Activated B cell treated with CpG ODN at 0.5 μM for 24 hours (primary cell): ENCODE data around the gene STRN4. TPM values are rescaled to one million over a fixed set of nuclear protein-coding genes. Genes with fewer than 3 reads are reported as not detected.

ENCODE experiments used
- ATAC-seq: fragments of 200-7000 bp; cut with Tn5 transposase; one replicate; pipeline ENCODE4 v1.10.0; 2021; ENCODE audit warnings: low read depth, mild to moderate bottlenecking, moderate library complexity
- CTCF ChIA-PET: fragments of 350-600 bp; sonication (Branson Sonifier 250); formaldehyde crosslinking; loops from one replicate; lab custom pipeline; 2021; ENCODE audit warnings: antibody characterized with exemption; lab: Charles Lee
- POLR2A ChIA-PET: fragments of 350-600 bp; sonication (Branson Sonifier 250); formaldehyde crosslinking; loops from one replicate; lab custom pipeline; 2021; ENCODE audit warnings: antibody characterized with exemption; lab: Charles Lee
- DNase-seq: peaks from one replicate; pipeline ENCODE4 v3.0.0; 2022
- H3K27ac Mint-ChIP-seq: one replicate; pipeline ENCODE4 v1.8.0; 2020; ENCODE audit warnings: mixed read lengths
- H3K27me3 Mint-ChIP-seq: one replicate; pipeline ENCODE4 v1.8.0; 2021; ENCODE audit warnings: mixed read lengths
- H3K36me3 Mint-ChIP-seq: one replicate; pipeline ENCODE4 v1.8.0; 2021; ENCODE audit warnings: low read depth, mixed read lengths
- H3K4me1 Mint-ChIP-seq: one replicate; pipeline ENCODE4 v1.8.0; 2021; ENCODE audit warnings: mixed read lengths
- H3K4me3 Mint-ChIP-seq: one replicate; pipeline ENCODE4 v1.8.0; 2020; ENCODE audit warnings: mild to moderate bottlenecking, mixed read lengths
- H3K9me3 Mint-ChIP-seq: one replicate; pipeline ENCODE4 v1.8.0; 2020; ENCODE audit warnings: mixed read lengths
- CTCF ChIP-seq: fragments of 200-600 bp; IDR thresholded peaks from one replicate; pipeline ENCODE4 v1.8.0; 2022; ENCODE audit warnings: antibody characterized with exemption, mild to moderate bottlenecking
- intact Hi-C: fragments of 100-400 bp; cut with micrococcal nuclease; formaldehyde crosslinking; loops from one replicate; pipeline ENCODE4 v1.15.1; 2024
- total RNA-seq: library from RNA; stranded (reverse); gene quantifications from 2 replicates; pipeline ENCODE4 v1.2.3, GENCODE V29; 2022

The STRN4 gene
- total RNA-seq, 1 donor from 2014 or later, result 90.4 TPM

DNA sequence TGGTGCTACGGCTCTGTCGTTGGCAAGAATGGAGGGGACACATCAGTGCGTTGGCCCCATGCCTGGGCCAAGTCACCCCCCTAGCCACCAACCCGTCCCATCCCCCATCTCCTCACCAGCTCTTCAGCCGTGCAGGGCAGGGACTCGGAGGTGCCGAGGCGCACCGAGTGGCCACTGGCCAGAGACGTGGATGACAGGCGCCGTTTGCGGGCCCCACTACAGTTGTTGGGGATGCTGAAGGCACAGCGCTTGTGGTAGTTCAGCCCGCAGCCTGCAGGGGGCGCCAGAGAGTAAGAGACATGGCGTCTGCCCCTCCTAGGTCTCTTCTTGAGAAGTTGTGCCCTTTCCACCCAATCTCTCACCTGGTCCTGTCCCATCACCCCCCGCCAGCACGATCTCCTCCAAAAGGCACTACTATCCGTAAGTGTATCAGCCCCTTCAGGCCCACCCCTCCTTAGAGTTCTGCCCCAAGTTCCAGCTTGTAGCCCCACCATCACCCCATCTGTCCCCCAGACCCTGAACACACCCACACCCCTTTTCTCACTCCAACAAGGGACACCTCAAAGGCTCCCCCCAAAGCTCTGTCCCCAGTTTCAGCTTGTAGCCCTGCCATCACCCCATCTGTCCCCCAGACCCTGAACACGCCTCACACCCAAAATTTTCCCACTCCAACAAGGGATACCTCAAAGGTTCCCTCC lies 41.7 kb downstream of the STRN4 start:
- ChIA-PET POLR2A (interaction anchor here (0.5 to 2.5 kb wide), 8 partner anchors 9 to 1480 kb away, joined by 3 to 11 read pairs (median 5); partner anchors contain the start of gene PRKD2), CTCF (interaction anchor here (0.9 to 6.5 kb wide), 13 partner anchors 9 to 177 kb away, joined by 3 to 168 read pairs (median 5); no protein-coding TSS in a partner anchor)
- ATAC-seq (peak; percentile 95), DNase-seq (peak; percentile 86)
- peaks cover 6% of the 10 kb centered on the region for H3K4me1 Mint-ChIP-seq
- peak overlapping the region; percentile 18 for H3K27ac Mint-ChIP-seq
- no peak overlapping the region for H3K4me3 Mint-ChIP-seq
- TF ChIP-seq CTCF, result peak; percentile 71
- intact Hi-C loops, result loop anchor here (1.0 kb wide), 4 partner anchors 10 to 136 kb away; no protein-coding TSS in a partner anchor
- no peaks in the 10 kb centered on the region for H3K27me3 Mint-ChIP-seq
- H3K36me3 Mint-ChIP-seq, result peaks cover 76% of the 10 kb centered on the region
- H3K9me3 Mint-ChIP-seq, result no peaks in the 10 kb centered on the region

DNA sequence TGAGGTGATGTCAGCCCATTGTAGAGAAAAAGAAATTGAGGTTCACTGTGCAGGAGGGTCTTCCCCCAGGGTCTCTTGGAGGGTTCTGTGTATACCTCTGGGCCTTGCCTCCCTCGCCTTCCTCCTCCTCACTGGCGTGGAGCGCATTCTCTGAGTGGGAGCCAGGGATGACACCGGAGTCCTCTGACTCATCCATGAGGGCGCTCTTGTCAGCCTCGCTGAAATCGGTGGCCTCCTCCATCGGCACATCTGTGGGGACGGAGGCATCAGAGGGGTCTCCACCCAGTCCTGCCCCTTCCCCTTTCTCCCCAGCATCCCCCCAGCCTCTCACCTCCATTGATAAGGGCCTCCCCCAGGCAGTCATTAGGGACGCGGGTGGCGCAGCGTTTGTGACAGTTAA lies 45.5 kb downstream of the STRN4 start:
- no peak for DNase-seq
- ChIA-PET CTCF (interaction anchor here (6.5 kb wide), 1 partner anchor 30 kb away, joined by 168 read pairs; no protein-coding TSS in a partner anchor), POLR2A (no interaction called here)
- Mint-ChIP-seq H3K9me3 (no peaks in the 10 kb centered on the region), H3K36me3 (peaks cover 85% of the 10 kb centered on the region), H3K4me1 (peaks cover 6% of the 10 kb centered on the region), H3K27me3 (no peaks in the 10 kb centered on the region), H3K4me3 (no peak overlapping the region), H3K27ac (no peak overlapping the region)
- TF ChIP-seq CTCF, result no peak
- ATAC-seq, result no peak
- intact Hi-C loops, result no loop called here

DNA sequence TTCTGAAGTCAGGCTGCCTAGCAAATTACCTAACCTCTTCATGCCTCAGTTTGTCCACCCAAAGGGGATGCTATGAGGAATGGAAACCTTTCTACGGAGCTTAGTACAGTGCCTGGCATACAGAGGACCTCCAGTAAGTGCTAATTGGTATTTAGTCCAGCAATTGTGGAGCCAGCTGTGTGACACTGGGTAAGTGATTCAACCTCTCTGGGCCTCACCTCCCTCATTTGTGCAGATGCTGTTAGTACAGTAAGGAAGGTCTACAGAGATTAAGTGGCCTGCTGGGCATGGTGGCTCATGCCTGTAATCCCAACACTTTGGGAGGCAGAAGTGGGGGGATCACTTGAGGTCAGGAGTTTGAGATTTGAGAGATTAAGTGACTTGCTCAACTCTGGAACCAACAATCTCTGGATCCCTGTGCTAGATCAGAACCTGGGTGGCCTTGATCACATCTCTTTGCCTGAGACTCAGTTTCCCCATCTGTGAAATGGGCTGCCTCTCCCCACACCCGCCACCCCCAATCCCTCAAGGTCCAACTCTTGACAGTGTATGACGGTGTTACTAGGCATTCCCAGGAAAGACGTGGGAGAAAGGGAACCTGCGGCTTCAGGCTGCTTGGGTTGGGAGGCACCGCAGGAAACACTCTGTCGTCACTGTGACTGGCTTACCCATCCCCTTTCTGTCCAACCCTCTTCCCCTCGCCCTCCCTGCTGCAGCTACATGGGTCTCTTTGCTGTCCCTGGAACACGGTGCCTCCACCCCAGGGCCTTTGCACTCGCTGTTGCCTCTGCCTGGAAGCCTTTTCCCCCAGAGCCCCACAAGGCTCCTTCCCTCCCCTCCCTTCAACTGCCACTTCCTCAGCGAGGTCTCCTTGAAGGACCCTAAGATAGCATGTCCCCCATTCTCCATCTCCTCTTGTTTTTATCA lies 47.6 kb downstream of the STRN4 start:
- no peak overlapping the region for H3K4me3 Mint-ChIP-seq
- ChIA-PET CTCF (no interaction called here), POLR2A (interaction anchor here (0.6 kb wide), 1 partner anchor 21 kb away, joined by 5 read pairs; no protein-coding TSS in a partner anchor)
- H3K4me1 Mint-ChIP-seq, result no peaks in the 10 kb centered on the region
- TF ChIP-seq CTCF, result no peak
- H3K9me3 Mint-ChIP-seq, result no peaks in the 10 kb centered on the region
- peaks cover 82% of the 10 kb centered on the region for H3K36me3 Mint-ChIP-seq
- H3K27ac Mint-ChIP-seq, result no peak overlapping the region
- intact Hi-C loops, result no loop called here
- no peak for ATAC-seq
- no peak for DNase-seq
- H3K27me3 Mint-ChIP-seq, result no peaks in the 10 kb centered on the region

- intact Hi-C loops, result no loop called here
- TF ChIP-seq CTCF, result no peak
- DNase-seq (no peak), ATAC-seq (peak; percentile 57)
- CTCF ChIA-PET, result interaction anchor here (1.7 to 1.9 kb wide), 2 partner anchors 31 to 35 kb away, joined by 5 to 6 read pairs; no protein-coding TSS in a partner anchor
- Mint-ChIP-seq H3K36me3 (peaks cover 89% of the 10 kb centered on the region), H3K27me3 (no peaks in the 10 kb centered on the region), H3K4me1 (peaks cover under 1% of the 10 kb centered on the region), H3K9me3 (no peaks in the 10 kb centered on the region), H3K4me3 (no peak overlapping the region), H3K27ac (no peak overlapping the region)
- POLR2A ChIA-PET, result interaction anchor here (0.6 to 1.1 kb wide), 3 partner anchors 17 to 86 kb away, joined by 5 to 9 read pairs (median 7); no protein-coding TSS in a partner anchor
Measured at GRCh38 chr19:46697204-46697960, 48.9 kb downstream of the STRN4 start.
